AG04450 (cell line): Measurements from ENCODE around the gene INCENP. TPM values are rescaled to one million over a fixed set of nuclear protein-coding genes. Genes with fewer than 3 reads are reported as not detected.
"Not testable (repeated sequence)": the region's sequence is repeated elsewhere in the genome, so short reads cannot be mapped to it uniquely, and the experiment has no call there.

Experiments used
- CTCF ChIA-PET: fragments of 300-600, 350-600 bp; formaldehyde crosslinking; extraction: SDS; loops from one replicate; lab custom pipeline; 2022; ENCODE audit warnings: antibody characterized with exemption, inconsistent platforms; lab: Charles Lee
- POLR2A ChIA-PET: fragments of 350-600 bp; formaldehyde crosslinking; extraction: SDS; loops from one replicate; lab custom pipeline; 2021; ENCODE audit warnings: antibody characterized with exemption, inconsistent platforms; lab: Yijun Ruan, JAX
- DNase-seq: peaks from one replicate; pipeline ENCODE4 v3.0.0-alpha.2; 2011; ENCODE audit warnings: low read depth, low spot score
- H3K27ac ChIP-seq: one replicate; pipeline ENCODE4 v1.5.1; 2012; ENCODE audit warnings: low read depth, low read length, control low read depth
- H3K27me3 ChIP-seq: one replicate; pipeline ENCODE4 v1.6.0; 2012; ENCODE audit warnings: low read length; ENCODE audit not compliant: control insufficient read depth, insufficient read depth
- H3K4me3 ChIP-seq: 2 replicates; pipeline ENCODE4 v1.5.1; 2011; ENCODE audit warnings: mild to moderate bottlenecking, low read depth, low read length, control low read depth
- H3K9me3 ChIP-seq: 2 replicates; pipeline ENCODE4 v1.5.1; 2012; ENCODE audit warnings: low read length; ENCODE audit not compliant: control insufficient read depth, insufficient read depth
- CTCF ChIP-seq: IDR thresholded peaks from 2 replicates; pipeline ENCODE4 v1.5.1; 2011; ENCODE audit warnings: low read depth, low read length, control low read depth, inconsistent platforms
- polyA plus RNA-seq: library from polyadenylated mRNA; depleted of rRNA; stranded (reverse); fragments of >200 nt; gene quantifications from 2 replicates; pipeline ENCODE4 v1.2.3, GENCODE V29; 2011

The INCENP gene
- polyA plus RNA-seq, 1 experiment: 6.4 TPM

DNA sequence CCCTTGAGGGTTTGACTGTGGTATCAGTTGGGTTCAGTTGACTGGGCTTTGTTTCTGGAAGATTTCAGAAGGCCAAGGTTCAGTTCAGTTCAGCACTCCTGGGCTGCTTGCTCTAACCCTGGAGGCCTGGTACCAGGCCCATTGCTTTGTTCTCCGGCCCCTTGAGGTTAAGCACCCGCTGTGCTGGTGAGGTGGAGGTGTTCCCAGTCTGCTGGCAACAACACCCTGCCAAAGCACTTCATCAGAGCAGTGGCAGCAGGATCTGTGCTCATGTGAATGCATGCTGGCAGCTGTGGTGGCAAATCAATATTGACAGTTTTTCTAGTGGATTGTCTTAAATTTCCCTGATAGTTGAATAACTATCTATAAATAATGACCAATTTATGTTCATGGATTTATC, 62.4 kb downstream of the INCENP start:
- Histone ChIP-seq H3K9me3 (no peaks in the 10 kb centered on the region), H3K27ac (no peak overlapping the region), H3K27me3 (peaks cover 17% of the 10 kb centered on the region), H3K4me3 (no peak overlapping the region)
- DNase-seq: no peak
- ChIA-PET CTCF (no interaction called here), POLR2A (no interaction called here)
- no peak for TF ChIP-seq CTCF

- CTCF ChIA-PET: no interaction called here
These were observed 66.2 kb downstream of the INCENP start, which contains the start of gene SCGB1D1 for GRCh38 chr11:62190011-62190410. TSS of gene SCGB1D1 (plus strand) at chr11:62190216. CDS start at chr11:62190285, 69 bp downstream.

DNA sequence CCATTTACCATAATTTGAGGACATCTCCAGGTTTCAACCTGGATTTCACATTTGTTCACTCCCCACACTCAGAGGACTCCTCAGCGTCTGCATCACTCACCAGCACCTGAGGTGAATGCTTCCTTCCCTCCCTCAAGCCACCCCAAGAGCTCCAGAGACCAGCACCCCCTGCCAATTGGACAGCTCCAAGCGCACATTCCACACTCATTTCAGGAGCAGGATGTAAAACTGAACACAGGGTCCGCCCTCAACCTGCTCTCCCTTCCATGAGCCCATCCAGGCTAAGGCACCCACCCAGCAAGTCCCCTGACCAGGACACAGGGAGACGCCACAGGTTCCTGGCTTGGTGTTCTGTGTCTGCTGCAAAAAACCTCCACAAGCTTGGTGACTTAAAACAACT, 70.1 kb downstream of the INCENP start:
- Histone ChIP-seq H3K27ac (no peak overlapping the region), H3K4me3 (no peak overlapping the region), H3K9me3 (no peaks in the 10 kb centered on the region), H3K27me3 (peaks cover 6% of the 10 kb centered on the region)
- ChIA-PET CTCF (no interaction called here), POLR2A (no interaction called here)
- DNase-seq: no peak
- no peak for TF ChIP-seq CTCF

More at GRCh38 chr11:62190011-62190410, 66.2 kb downstream of the INCENP start, which contains the start of gene SCGB1D1:
- H3K27me3 ChIP-seq: peaks cover 9% of the 10 kb centered on the region
- no peak for DNase-seq
- no peak for TF ChIP-seq CTCF
- H3K27ac ChIP-seq: no peak within 1 kb of the TSS
- H3K9me3 ChIP-seq: no peaks in the 10 kb centered on the region
- POLR2A ChIA-PET: no interaction called here
- H3K4me3 ChIP-seq: no peak within 1 kb of the TSS

- POLR2A ChIA-PET, H3K27me3 ChIP-seq, H3K9me3 ChIP-seq, H3K27ac ChIP-seq, CTCF ChIA-PET, DNase-seq, H3K4me3 ChIP-seq: not testable (repeated sequence)
These were observed 71.2 kb downstream of the INCENP start for GRCh38 chr11:62195010-62195409.

GRCh38 chr11:62195945-62196344, 72.1 kb downstream of the INCENP start:
- DNase-seq: no peak
- no peak overlapping the region for H3K4me3 ChIP-seq
- no peak for TF ChIP-seq CTCF
- H3K27ac ChIP-seq: no peak overlapping the region
- CTCF ChIA-PET: no interaction called here
- no peaks in the 10 kb centered on the region for H3K9me3 ChIP-seq
- H3K27me3 ChIP-seq: no peaks in the 10 kb centered on the region
- POLR2A ChIA-PET: no interaction called here

DNA sequence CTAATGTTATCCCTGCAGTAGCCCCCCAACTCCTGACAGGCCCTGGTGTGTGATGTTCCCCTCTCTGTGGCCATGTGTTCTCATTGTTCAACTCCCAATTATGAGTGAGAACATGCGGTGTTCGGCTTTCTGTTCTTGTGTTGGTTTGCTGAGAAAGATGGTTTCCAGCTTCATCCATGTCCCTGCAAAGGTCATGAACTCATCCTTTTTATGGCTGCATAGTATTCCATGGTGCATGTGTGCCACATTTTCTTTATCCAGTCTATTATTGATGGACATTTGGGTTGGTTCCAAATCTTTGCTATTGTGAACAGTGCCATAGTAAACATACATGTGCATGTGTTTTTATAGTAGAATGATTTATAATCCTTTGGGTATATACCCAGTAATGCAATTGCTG, 73.6 kb downstream of the INCENP start:
- CTCF ChIA-PET, H3K27me3 ChIP-seq, H3K4me3 ChIP-seq, H3K9me3 ChIP-seq, H3K27ac ChIP-seq, DNase-seq, POLR2A ChIA-PET: not testable (repeated sequence)
